Measurements from ENCODE around the gene MT1A.
"Not testable (repeated sequence)": the region's sequence is repeated elsewhere in the genome, so short reads cannot be mapped to it uniquely, and the experiment has no call there.

- TF ChIP-seq CTCF (conservative IDR thresholded peaks at IDR 0.05; ENCODE audit: low read depth, low read length); EZH2 (IDR thresholded peaks at IDR 0.05; ENCODE audit: borderline replicate concordance, low read depth, low read length, poor library complexity, severe bottlenecking): not testable (repeated sequence)
Observed at GRCh38 chr16:56623184-56623583, 15.3 kb upstream of the MT1A start.
